IMR-90 (cell line): Measurements from ENCODE around the gene S100A13. TPM values are rescaled to one million over a fixed set of nuclear protein-coding genes. Genes with fewer than 3 reads are reported as not detected.

Experiments
- ATAC-seq: fragments of 200-7000 bp; cut with Tn5 transposase; 2 replicates; pipeline ENCODE4 v1.9.1; 2020; ENCODE audit warnings: low read depth, mild to moderate bottlenecking, moderate library complexity
- BruUV-seq: library from RNA; stranded (reverse); fragments of 400-500 nt; replicated peaks from 2 replicates; lab custom pipeline; 2021; lab: Mats Ljungman, UMichigan
- CTCF ChIA-PET: fragments of 300-600 bp; formaldehyde crosslinking; extraction: SDS; loops from one replicate; lab custom pipeline; 2021; ENCODE audit warnings: antibody characterized with exemption; lab: Yijun Ruan, JAX
- POLR2A ChIA-PET: fragments of 300-600 bp; sonication (Branson Sonifier 250); formaldehyde crosslinking; loops from one replicate; lab custom pipeline; 2022; ENCODE audit warnings: antibody characterized with exemption; ENCODE audit not compliant: unreplicated experiment; lab: Charles Lee
- DNase-seq: peaks from one replicate; pipeline ENCODE4 v3.0.0; 2013
- H2AFZ ChIP-seq: replicated peaks from 2 replicates; pipeline ENCODE3; 2013; ENCODE audit warnings: low read length, mild to moderate bottlenecking; ENCODE audit not compliant: poor library complexity
- H2AK5ac ChIP-seq: 2 replicates; pipeline ENCODE4 v1.6.1; 2013; ENCODE audit warnings: low read depth, low read length, inconsistent platforms
- H2AK9ac ChIP-seq: replicated peaks from 2 replicates; pipeline ENCODE3; 2013; ENCODE audit warnings: mild to moderate bottlenecking, low read depth, low read length, moderate library complexity; ENCODE audit not compliant: poor library complexity
- H2BK120ac ChIP-seq: 2 replicates; pipeline ENCODE4 v1.6.1; 2013; ENCODE audit warnings: low read depth, low read length, inconsistent platforms
- H2BK15ac ChIP-seq: 3 replicates; pipeline ENCODE4 v1.6.1; 2013; ENCODE audit warnings: low read depth, low read length, inconsistent platforms
- H2BK20ac ChIP-seq: 2 replicates; pipeline ENCODE4 v1.6.1; 2013; ENCODE audit warnings: low read depth, mild to moderate bottlenecking, inconsistent platforms, low read length, moderate library complexity
- H2BK5ac ChIP-seq: 2 replicates; pipeline ENCODE4 v1.6.1; 2013; ENCODE audit warnings: mild to moderate bottlenecking, low read depth, low read length, inconsistent platforms; ENCODE audit not compliant: poor library complexity, severe bottlenecking
- H3K14ac ChIP-seq: replicated peaks from 2 replicates; pipeline ENCODE4 v1.6.1; 2013; ENCODE audit warnings: low read depth, low read length, inconsistent platforms
- H3K18ac ChIP-seq: 2 replicates; pipeline ENCODE4 v1.6.1; 2013; ENCODE audit warnings: low read depth, low read length, control low read depth
- H3K23ac ChIP-seq: 2 replicates; pipeline ENCODE4 v1.6.1; 2013; ENCODE audit warnings: low read depth, low read length, inconsistent platforms
- H3K27ac ChIP-seq: 2 replicates; pipeline ENCODE4 v1.5.1; 2013; ENCODE audit warnings: mild to moderate bottlenecking, control low read depth, low read length; ENCODE audit not compliant: insufficient read depth
- H3K27me3 ChIP-seq: 2 replicates; pipeline ENCODE4 v1.6.1; 2013; ENCODE audit warnings: low read length; ENCODE audit not compliant: control insufficient read depth, insufficient read depth
- H3K36me3 ChIP-seq: 2 replicates; pipeline ENCODE4 v1.6.1; 2013; ENCODE audit warnings: low read length, mixed read lengths; ENCODE audit not compliant: control insufficient read depth, insufficient read depth
- H3K4ac ChIP-seq: 2 replicates; pipeline ENCODE4 v1.6.1; 2013; ENCODE audit warnings: low read depth, low read length, inconsistent platforms
- H3K4me1 ChIP-seq: 2 replicates; pipeline ENCODE4 v1.6.1; 2013; ENCODE audit warnings: low read length, mixed read lengths; ENCODE audit not compliant: control insufficient read depth, insufficient read depth
- H3K4me2 ChIP-seq: 2 replicates; pipeline ENCODE4 v1.6.1; 2013; ENCODE audit warnings: low read depth, mild to moderate bottlenecking, control low read depth, low read length, moderate library complexity
- H3K4me3 ChIP-seq: 2 replicates; pipeline ENCODE4 v1.5.1; 2013; ENCODE audit warnings: low read depth, mild to moderate bottlenecking, control low read depth, low read length, moderate library complexity; ENCODE audit not compliant: insufficient read depth
- H3K56ac ChIP-seq: 2 replicates; pipeline ENCODE4 v1.6.1; 2013; ENCODE audit warnings: low read length, inconsistent platforms; ENCODE audit not compliant: insufficient read depth; ENCODE audit errors: extremely low read depth
- H3K79me1 ChIP-seq, 2 experiments: 2 replicates each; pipeline ENCODE4 v1.6.1; 2013; ENCODE audit warnings: low read length in 2 of 2, inconsistent platforms in 1 of 2, low read depth in 1 of 2
- H3K9ac ChIP-seq: 2 replicates; pipeline ENCODE4 v1.6.1; 2013; ENCODE audit warnings: low read depth, low read length, control low read depth
- H3K9me1 ChIP-seq: 2 replicates; pipeline ENCODE4 v1.6.1; 2013; ENCODE audit warnings: low read length, inconsistent platforms; ENCODE audit not compliant: insufficient read depth
- H3K9me3 ChIP-seq: 2 replicates; pipeline ENCODE4 v1.6.1; 2013; ENCODE audit warnings: low read length; ENCODE audit not compliant: control insufficient read depth, insufficient read depth
- H4K20me1 ChIP-seq: 2 replicates; pipeline ENCODE4 v1.6.1; 2013; ENCODE audit warnings: low read length, inconsistent platforms; ENCODE audit not compliant: insufficient read depth
- H4K5ac ChIP-seq: 2 replicates; pipeline ENCODE4 v1.6.1; 2013; ENCODE audit warnings: mild to moderate bottlenecking, low read depth, low read length, control low read depth
- H4K8ac ChIP-seq, 2 experiments: 2 replicates each; pipeline ENCODE4 v1.6.1; 2013; ENCODE audit warnings: low read depth in 2 of 2, low read length in 2 of 2, control low read depth in 1 of 2, inconsistent platforms in 1 of 2
- H4K91ac ChIP-seq: 2 replicates; pipeline ENCODE4 v1.6.1; 2013; ENCODE audit warnings: low read depth, low read length, inconsistent platforms; ENCODE audit not compliant: insufficient read depth
- CEBPB ChIP-seq: IDR thresholded peaks from 2 replicates; pipeline ENCODE4 v1.6.1; 2012; ENCODE audit warnings: low read depth, low read length, improper control_type of control experiment
- ELK1 ChIP-seq: fragments of 150-350 bp; IDR thresholded peaks from 2 replicates; pipeline ENCODE4 v1.6.1; 2016; ENCODE audit warnings: low read depth, mild to moderate bottlenecking, low read length, moderate library complexity, borderline replicate concordance
- MAFK ChIP-seq: IDR thresholded peaks from 2 replicates; pipeline ENCODE4 v1.6.1; 2012; ENCODE audit warnings: low read depth, low read length, improper control_type of control experiment
- MAZ ChIP-seq: IDR thresholded peaks from 2 replicates; pipeline ENCODE4 v1.6.1; 2012; ENCODE audit warnings: low read depth, mild to moderate bottlenecking, low read length, improper control_type of control experiment, moderate library complexity, borderline replicate concordance
- MXI1 ChIP-seq: IDR thresholded peaks from 2 replicates; pipeline ENCODE4 v1.6.1; 2012; ENCODE audit warnings: low read depth, mild to moderate bottlenecking, low read length, moderate library complexity, borderline replicate concordance
- RAD21 ChIP-seq: IDR thresholded peaks from 2 replicates; pipeline ENCODE4 v1.6.1; 2012; ENCODE audit warnings: low read length, improper control_type of control experiment
- RCOR1 ChIP-seq: IDR thresholded peaks from 2 replicates; pipeline ENCODE4 v1.6.1; 2012; ENCODE audit warnings: mild to moderate bottlenecking, low read length, improper control_type of control experiment; ENCODE audit not compliant: insufficient replicate concordance
- WGBS, 2 experiments: methylation state at CpG; one replicate each; pipeline versions ENCODE4 v1.1.5 to v1.1.7; 2013; ENCODE audit warnings: missing lambda C conversion rate in 2 of 2; ENCODE audit not compliant: insufficient read length in 1 of 2; ENCODE audit errors: extremely low coverage in 2 of 2; 5-methylcytosine and 5-hydroxymethylcytosine counted together
- dilution Hi-C: fragments of 300-500 bp; cut with HindIII; formaldehyde crosslinking; loops from one replicate; pipeline ENCODE4 v1.14.3; 2018; ENCODE audit warnings: low sequenced_read_pairs; ENCODE audit not compliant: unreplicated experiment
- in situ Hi-C: fragments of 300-500 bp; cut with MboI; formaldehyde crosslinking; loops from 3 replicates; pipeline ENCODE4 v1.14.3; 2019; ENCODE audit warnings: low sequenced_read_pairs, inconsistent platforms, mixed read lengths
- intact Hi-C: fragments of 100-400 bp; cut with micrococcal nuclease; formaldehyde crosslinking; loops from 2 replicates; pipeline ENCODE4 v1.10.0; 2022
- polyA plus RNA-seq, 3 experiments: library from polyadenylated mRNA; depleted of rRNA; stranded (reverse); fragments of >200 nt; gene quantifications; 2 replicates each; pipeline ENCODE4 v1.2.3, GENCODE V29; 2012; ENCODE audit warnings: low replicate concordance in 1 of 3
- total RNA-seq: library from RNA; depleted of rRNA; stranded (reverse); fragments of >200 nt; gene quantifications from 2 replicates; pipeline ENCODE4 v1.2.3, GENCODE V29; 2012

S100A13 gene
- total and polyA plus RNA-seq, 2 of the 4 experiments (the other 2 are of a cell fraction): 122 to 468 TPM

GRCh38 chr1:153659656-153660055 is 32.4 kb upstream of the S100A13 start:
- H2AK5ac ChIP-seq: no peak overlapping the region
- POLR2A ChIA-PET: no interaction called here
- H3K9me1 ChIP-seq: no peaks in the 10 kb centered on the region; the same call in 1 of the 2 replicates
- H3K14ac ChIP-seq: no peak overlapping the region
- H4K91ac ChIP-seq: no peak overlapping the region
- H2BK20ac ChIP-seq: no peak overlapping the region
- no peak overlapping the region for H3K23ac ChIP-seq
- H3K18ac ChIP-seq: no peak overlapping the region
- H4K5ac ChIP-seq: no peak overlapping the region
- no peak overlapping the region for H3K56ac ChIP-seq
- WGBS, 2 experiments: no CpG with 5 or more reads among the region's 9 CpGs
- intact Hi-C loops: loop anchor here (2.0 kb wide), 1 partner anchor 87 kb away; no protein-coding TSS in a partner anchor
- no peaks in the 10 kb centered on the region for H3K9me3 ChIP-seq
- peak overlapping the region; percentile 85; the same call in 1 of the 2 replicates for H3K9ac ChIP-seq
- H4K20me1 ChIP-seq: no peaks in the 10 kb centered on the region
- H2AK9ac ChIP-seq: no peak overlapping the region
- no peak overlapping the region for H3K27ac ChIP-seq
- peaks cover 14 to 24% of the 10 kb centered on the region in 2 experiments; a peak in 3 of 4 replicates for H3K79me1 ChIP-seq
- CTCF ChIA-PET: interaction anchor here (1.1 to 1.5 kb wide), 2 partner anchors 26 to 87 kb away, joined by 3 to 4 read pairs; partner anchors contain the start of gene CHTOP
- H2BK15ac ChIP-seq: no peak overlapping the region
- H2AFZ ChIP-seq: no peak overlapping the region
- in situ Hi-C loops: no loop called here
- DNase-seq: no peak
- H3K4ac ChIP-seq: no peak overlapping the region
- no TSS peak for BruUV-seq
- no peak for ATAC-seq
- H4K8ac ChIP-seq: no peak overlapping the region
- TF ChIP-seq RAD21: no peak
- TF ChIP-seq MAFK: no peak
- no peak for TF ChIP-seq RCOR1
- no peak for TF ChIP-seq MAZ
- TF ChIP-seq MXI1: no peak
- TF ChIP-seq CEBPB: no peak
- TF ChIP-seq ELK1: no peak
- H3K27me3 ChIP-seq: no peaks in the 10 kb centered on the region
- no peak overlapping the region for H2BK120ac ChIP-seq
- peaks cover 33% of the 10 kb centered on the region for H3K36me3 ChIP-seq
- H3K4me2 ChIP-seq: peak overlapping the region; percentile 83
- dilution Hi-C loops: no loop called here
- no peak overlapping the region for H2BK5ac ChIP-seq
- peaks cover 3% of the 10 kb centered on the region for H3K4me1 ChIP-seq
- no peak overlapping the region for H3K4me3 ChIP-seq
